ENCODE data around the gene SHISA5.

The SHISA5 gene

DNA sequence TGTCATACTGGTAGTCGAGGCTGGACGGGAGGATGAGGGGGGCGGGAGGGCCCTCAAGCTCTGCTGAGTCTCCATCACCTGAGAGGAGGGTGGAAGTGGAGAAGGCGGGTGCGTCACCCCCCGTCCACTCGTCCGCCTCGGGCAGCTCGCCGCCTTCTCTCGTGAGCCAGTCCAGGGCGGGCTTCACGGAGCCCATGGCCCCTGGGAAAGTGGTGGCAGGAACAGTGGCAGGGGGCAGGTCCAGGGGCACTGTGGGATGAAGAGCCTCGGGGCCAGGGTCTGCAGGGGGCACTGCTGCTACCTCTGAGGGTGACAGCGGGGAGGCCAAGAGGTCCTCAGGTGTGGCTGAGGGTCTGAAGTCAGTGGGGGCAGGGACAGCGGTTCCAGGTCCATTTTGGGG lies 84.4 kb downstream of the SHISA5 start:
- Mint-ChIP-seq H3K9me3 (no peaks in the 10 kb centered on the region), H3K36me3 (ENCODE audit: low read depth) (no peaks in the 10 kb centered on the region), H3K27me3 (ENCODE audit: low read depth) (no peaks in the 10 kb centered on the region), H3K4me1 (ENCODE audit: low read depth) (no peaks in the 10 kb centered on the region), H3K27ac (no peak overlapping the region), H3K4me3 (no peak overlapping the region)

- Mint-ChIP-seq H3K27me3 (ENCODE audit: low read depth) (no peaks in the 10 kb centered on the region), H3K4me3 (no peak overlapping the region)
These were observed 84.8 kb downstream of the SHISA5 start for GRCh38 chr3:48419149-48419548.

GRCh38 chr3:48418651-48419050 lies 85.3 kb downstream of the SHISA5 start:
- H3K4me3 Mint-ChIP-seq, result no peak overlapping the region
- H3K36me3 Mint-ChIP-seq (ENCODE audit: low read depth), result no peaks in the 10 kb centered on the region
- H3K27me3 Mint-ChIP-seq (ENCODE audit: low read depth), result no peaks in the 10 kb centered on the region
- no peaks in the 10 kb centered on the region for H3K4me1 Mint-ChIP-seq (ENCODE audit: low read depth)
- H3K27ac Mint-ChIP-seq, result no peak overlapping the region
- H3K9me3 Mint-ChIP-seq, result no peaks in the 10 kb centered on the region

More at GRCh38 chr3:48419149-48419548, 84.8 kb downstream of the SHISA5 start:
- no peaks in the 10 kb centered on the region for H3K4me1 Mint-ChIP-seq (ENCODE audit: low read depth)
- no peak overlapping the region for H3K27ac Mint-ChIP-seq
- no peaks in the 10 kb centered on the region for H3K9me3 Mint-ChIP-seq
- no peaks in the 10 kb centered on the region for H3K36me3 Mint-ChIP-seq (ENCODE audit: low read depth)

DNA sequence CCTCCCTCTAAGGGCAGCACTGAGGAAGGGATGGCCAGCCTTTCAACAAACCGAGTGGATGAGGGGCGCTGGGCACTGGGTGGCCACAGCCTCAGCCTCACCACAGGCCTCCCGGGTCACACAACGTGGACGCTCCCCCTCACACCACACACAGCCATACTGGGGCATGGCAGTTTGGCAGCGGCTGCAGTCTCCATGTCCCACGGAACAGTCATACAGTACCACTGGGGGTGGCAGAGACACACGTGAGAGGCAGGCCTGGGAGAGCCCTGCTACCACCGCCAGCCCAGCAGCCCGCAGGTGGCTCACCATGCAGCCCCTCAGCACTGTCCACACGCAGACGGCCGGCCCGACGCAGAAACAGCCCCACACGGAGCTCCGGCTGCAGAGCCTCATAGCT lies 85.8 kb downstream of the SHISA5 start:
- no peaks in the 10 kb centered on the region for H3K9me3 Mint-ChIP-seq
- H3K27me3 Mint-ChIP-seq (ENCODE audit: low read depth), result no peaks in the 10 kb centered on the region
- no peaks in the 10 kb centered on the region for H3K4me1 Mint-ChIP-seq (ENCODE audit: low read depth)
- no peak overlapping the region for H3K4me3 Mint-ChIP-seq
- H3K27ac Mint-ChIP-seq, result no peak overlapping the region
- H3K36me3 Mint-ChIP-seq (ENCODE audit: low read depth), result no peaks in the 10 kb centered on the region

Data from T-helper 1 cell treated with Interleukin-12 subunit alpha and Interleukin-12 subunit beta and Interleukin-4 antibody, amounts not matched to agents 30 μg/mL and 1 μg/mL, for 36 hours (primary cell).